CD14-positive monocyte (primary cell): ENCODE measurements around the gene ACP1. TPM values are rescaled to one million over a fixed set of nuclear protein-coding genes. Genes with fewer than 3 reads are reported as not detected.

ENCODE experiments used
- DNase-seq, 3 donors: peaks; one replicate each; pipeline ENCODE4 v3.0.0-alpha.2; 2011 to 2022
- H2AFZ ChIP-seq: 2 replicates; pipeline ENCODE4 v1.6.0; 2012; ENCODE audit warnings: mild to moderate bottlenecking, low read depth, low read length, inconsistent platforms; ENCODE audit not compliant: insufficient read depth, poor library complexity, severe bottlenecking
- H3K27ac ChIP-seq, 2 donors: 1 replicate in 1 of 2; 2 replicates in 1 of 2; pipeline ENCODE4 v1.5.1; 2012 to 2013; ENCODE audit warnings: low read length in 2 of 2, control low read depth in 1 of 2, inconsistent platforms in 1 of 2, low read depth in 1 of 2, mild to moderate bottlenecking in 1 of 2
- H3K27me3 ChIP-seq, 2 donors: one replicate each; pipeline versions ENCODE4 v1.6.0 to v1.6.1; 2011 to 2013; ENCODE audit warnings: low read length in 2 of 2; ENCODE audit not compliant: control insufficient read depth in 2 of 2, insufficient read depth in 2 of 2
- H3K36me3 ChIP-seq, 2 donors: replicated peaks in 1 of 2; 1 replicate in 1 of 2; 2 replicates in 1 of 2; pipeline versions ENCODE4 v1.5.1 to v1.6.1; 2012 to 2013; ENCODE audit warnings: low read length in 2 of 2, control low read depth in 1 of 2, inconsistent platforms in 1 of 2, mild to moderate bottlenecking in 1 of 2; ENCODE audit not compliant: insufficient read depth in 2 of 2, control insufficient read depth in 1 of 2
- H3K4me1 ChIP-seq, 2 donors: 1 replicate in 1 of 2; 2 replicates in 1 of 2; pipeline versions ENCODE4 v1.5.1 to v1.6.1; 2012 to 2013; ENCODE audit warnings: low read length in 2 of 2, control low read depth in 1 of 2, inconsistent platforms in 1 of 2, mild to moderate bottlenecking in 1 of 2, moderate library complexity in 1 of 2; ENCODE audit not compliant: insufficient read depth in 2 of 2, control insufficient read depth in 1 of 2
- H3K4me2 ChIP-seq: replicated peaks from 2 replicates; pipeline ENCODE3; 2012; ENCODE audit warnings: low read length, moderate library complexity, mild to moderate bottlenecking; ENCODE audit not compliant: poor library complexity, severe bottlenecking; ENCODE audit errors: extremely low read depth
- H3K4me3 ChIP-seq, 3 experiments: fragments of 200-600 bp in 1 of 3; sonication (generic) in 1 of 3; replicated peaks in 1 of 3; 1 replicate in 2 of 3; 2 replicates in 1 of 3; pipeline ENCODE4 v1.5.1; 2011 to 2013; ENCODE audit warnings: low read length in 3 of 3, mild to moderate bottlenecking in 3 of 3, control low read depth in 2 of 3, low read depth in 2 of 3, inconsistent platforms in 1 of 3, moderate library complexity in 1 of 3
- H3K79me2 ChIP-seq: 2 replicates; pipeline ENCODE4 v1.6.0; 2012; ENCODE audit warnings: mild to moderate bottlenecking, control low read depth, inconsistent platforms, low read length, moderate library complexity; ENCODE audit not compliant: insufficient read depth
- H3K9ac ChIP-seq: 2 replicates; pipeline ENCODE4 v1.6.0; 2017; ENCODE audit warnings: low read length, mild to moderate bottlenecking; ENCODE audit not compliant: insufficient read depth, poor library complexity, severe bottlenecking
- H3K9me3 ChIP-seq, 2 donors: replicated peaks in 1 of 2; 1 replicate in 1 of 2; 2 replicates in 1 of 2; pipeline versions ENCODE4 v1.5.1 to v1.6.1; 2012 to 2013; ENCODE audit warnings: low read length in 2 of 2, control low read depth in 1 of 2; ENCODE audit not compliant: control insufficient read depth in 1 of 2, insufficient read depth in 1 of 2
- H4K20me1 ChIP-seq: 2 replicates; pipeline ENCODE4 v1.6.0; 2012; ENCODE audit warnings: mild to moderate bottlenecking, low read length, control low read depth, moderate library complexity; ENCODE audit not compliant: insufficient read depth
- H3K27ac Mint-ChIP-seq, 7 donors: one replicate each; pipeline ENCODE4 v1.8.0; 2020; ENCODE audit warnings: mild to moderate bottlenecking in 7 of 7, mixed read lengths in 7 of 7, moderate library complexity in 6 of 7, inconsistent platforms in 2 of 7
- H3K27me3 Mint-ChIP-seq, 3 donors: one replicate each; pipeline ENCODE4 v1.8.0; 2021 to 2022; ENCODE audit warnings: low read depth in 3 of 3, mild to moderate bottlenecking in 3 of 3, mixed read lengths in 3 of 3, moderate library complexity in 3 of 3, inconsistent platforms in 1 of 3
- H3K36me3 Mint-ChIP-seq, 2 donors: one replicate each; pipeline ENCODE4 v1.8.0; 2020; ENCODE audit warnings: mixed read lengths in 2 of 2, inconsistent platforms in 1 of 2, mild to moderate bottlenecking in 1 of 2
- H3K4me1 Mint-ChIP-seq: one replicate; pipeline ENCODE4 v1.8.0; 2020; ENCODE audit warnings: mild to moderate bottlenecking, mixed read lengths
- H3K4me3 Mint-ChIP-seq, 2 donors: one replicate each; pipeline ENCODE4 v1.8.0; 2020; ENCODE audit warnings: mild to moderate bottlenecking in 2 of 2, mixed read lengths in 2 of 2, moderate library complexity in 1 of 2
- H3K9me3 Mint-ChIP-seq, 7 donors: one replicate each; pipeline ENCODE4 v1.8.0; 2020 to 2022; ENCODE audit warnings: mixed read lengths in 7 of 7, mild to moderate bottlenecking in 6 of 7, moderate library complexity in 6 of 7, inconsistent platforms in 2 of 7
- CTCF ChIP-seq: fragments of 200-600 bp; IDR thresholded peaks from one replicate; pipeline ENCODE4 v1.8.0; 2022; ENCODE audit warnings: antibody characterized with exemption, mild to moderate bottlenecking
- WGBS: methylation state at CpG from one replicate; pipeline ENCODE4 v1.1.5; 2013; ENCODE audit warnings: missing lambda C conversion rate; ENCODE audit not compliant: insufficient coverage; 5-methylcytosine and 5-hydroxymethylcytosine counted together
- intact Hi-C, 2 donors: fragments of 100-400 bp; cut with micrococcal nuclease; formaldehyde crosslinking; loops; one replicate each; pipeline versions ENCODE4 v1.15.0 to v1.15.1; 2023
- polyA plus RNA-seq, 3 donors: library from polyadenylated mRNA; depleted of rRNA in 1 of 3; unstranded in 2 of 3; stranded (reverse) in 1 of 3; fragments of 300-500 nt in 2 of 3; fragments of >200 nt in 1 of 3; fragmentation: Illumina TruSeq in 2 of 3; gene quantifications; 1 replicate in 2 of 3; 2 replicates in 1 of 3; pipeline ENCODE4 v1.2.3, GENCODE V29; 2012 to 2021

The ACP1 gene
- polyA plus RNA-seq, 3 donors, result 51.8 to 77.0 (median 73.2) TPM

DNA sequence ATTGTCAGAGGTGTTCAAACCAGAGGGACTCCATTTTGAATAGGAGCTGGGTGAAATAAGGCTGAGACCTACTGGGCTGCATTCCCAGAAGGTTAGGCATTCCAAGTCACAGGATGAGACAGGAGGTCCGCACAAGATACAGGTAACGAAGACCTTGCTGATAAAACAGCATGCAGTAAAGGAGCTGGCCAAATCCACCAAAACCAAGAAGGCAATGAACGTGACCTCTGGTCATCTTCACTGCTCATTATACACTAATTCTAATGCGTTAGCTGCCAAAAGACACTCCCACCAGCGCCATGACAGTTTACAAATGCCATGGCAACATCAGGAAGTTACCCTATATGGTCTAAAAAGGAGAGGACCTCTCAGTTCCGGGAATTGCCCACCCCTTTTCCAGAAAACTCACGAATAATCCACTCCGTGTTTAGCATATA lies 11.5 kb upstream of the ACP1 start:
- no peak overlapping the region for H3K4me2 ChIP-seq
- H3K4me1 ChIP-seq, result no peaks in the 10 kb centered on the region
- Mint-ChIP-seq H3K27ac (no peak overlapping the region), H3K27me3 (peaks cover 0 to 2% (median 2%) of the 10 kb centered on the region in 3 donors), H3K4me1 (no peaks in the 10 kb centered on the region), H3K36me3 (peaks cover 5 to 6% of the 10 kb centered on the region in 2 donors), H3K4me3 (no peak overlapping the region), H3K9me3 (peaks cover 2 to 18% (median 11%) of the 10 kb centered on the region in 7 donors)
- H3K9me3 ChIP-seq, result peaks cover 8 to 11% of the 10 kb centered on the region in 2 donors
- WGBS, result 97% methylated on average over 4 of the region's 8 CpGs
- intact Hi-C loops, result no loop called here
- H3K9ac ChIP-seq, result no peak overlapping the region
- no peaks in the 10 kb centered on the region for H3K27me3 ChIP-seq
- H4K20me1 ChIP-seq, result no peaks in the 10 kb centered on the region
- no peak overlapping the region for H3K4me3 ChIP-seq
- TF ChIP-seq CTCF, result no peak
- H3K36me3 ChIP-seq, result no peaks in the 10 kb centered on the region
- no peak for DNase-seq
- H3K79me2 ChIP-seq, result no peaks in the 10 kb centered on the region
- H2AFZ ChIP-seq, result no peak overlapping the region
- no peak overlapping the region for H3K27ac ChIP-seq

DNA sequence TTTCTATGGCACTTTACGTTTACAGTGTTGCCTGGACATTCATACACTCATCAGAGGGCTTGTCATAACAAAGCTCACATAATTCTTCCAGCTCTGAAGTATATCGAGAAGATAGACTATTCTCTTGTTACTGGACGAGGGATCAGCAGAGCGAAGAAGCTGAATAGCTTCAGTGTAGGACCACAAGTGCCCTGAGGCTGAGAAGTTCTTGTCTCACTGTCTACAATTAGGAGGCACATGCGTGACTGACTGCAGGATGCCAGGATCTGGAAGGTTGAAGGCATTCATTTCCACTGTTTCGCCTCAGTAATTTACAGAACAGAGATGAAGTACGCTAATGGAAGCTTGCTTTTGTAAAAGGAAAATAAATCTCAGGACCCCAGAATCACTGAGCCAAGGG lies 10.5 kb upstream of the ACP1 start:
- Mint-ChIP-seq H3K27me3 (peaks cover 0 to 2% (median 2%) of the 10 kb centered on the region in 3 donors), H3K27ac (no peak overlapping the region), H3K36me3 (peaks cover 3 to 9% of the 10 kb centered on the region in 2 donors), H3K4me3 (no peak overlapping the region), H3K4me1 (no peaks in the 10 kb centered on the region), H3K9me3 (peaks cover 2 to 23% (median 17%) of the 10 kb centered on the region in 7 donors)
- H3K4me3 ChIP-seq, result no peak overlapping the region
- H3K9ac ChIP-seq, result no peak overlapping the region
- no peaks in the 10 kb centered on the region for H3K27me3 ChIP-seq
- H3K36me3 ChIP-seq, result no peaks in the 10 kb centered on the region
- intact Hi-C loops, result no loop called here
- peaks cover 14 to 15% of the 10 kb centered on the region in 2 donors for H3K9me3 ChIP-seq
- WGBS, result 94% methylated on average over 5 of the region's 7 CpGs
- TF ChIP-seq CTCF, result no peak
- H3K4me2 ChIP-seq, result no peak overlapping the region
- H4K20me1 ChIP-seq, result no peaks in the 10 kb centered on the region
- H3K79me2 ChIP-seq, result no peaks in the 10 kb centered on the region
- no peak overlapping the region for H3K27ac ChIP-seq
- no peak for DNase-seq
- H2AFZ ChIP-seq, result no peak overlapping the region
- H3K4me1 ChIP-seq, result no peaks in the 10 kb centered on the region
